Glomerular endothelial cell (primary cell): Measurements from ENCODE around the gene IGFBP4. TPM values are rescaled to one million over a fixed set of nuclear protein-coding genes. Genes with fewer than 3 reads are reported as not detected.

Source experiments
- total RNA-seq: library from RNA; depleted of rRNA; stranded (reverse); fragments of >200 nt; gene quantifications from 2 replicates; pipeline ENCODE4 v1.2.3, GENCODE V29; 2015

The IGFBP4 gene
- total RNA-seq, 1 donor from 2014 or later: 577 TPM

Other genes starting within 250 kb of the IGFBP4 start
- 15.9 and 17.3 TPM in 2 replicates for gene WIPF2, start 224.1 kb upstream of the IGFBP4 start, total RNA-seq
- gene CDC6, start 155.6 kb upstream of the IGFBP4 start, total RNA-seq: 4.5 and 12.1 TPM in 2 replicates
- gene RARA, start 134.3 kb upstream of the IGFBP4 start, total RNA-seq: 51.4 and 60.4 TPM in 2 replicates
- gene GJD3, start 78.7 kb upstream of the IGFBP4 start, total RNA-seq: 1.1 and 3.6 TPM in 2 replicates
- 23.8 and 26.8 TPM in 2 replicates for gene TOP2A, start 25.6 kb upstream of the IGFBP4 start, total RNA-seq
- not detected in 2 replicates for gene TNS4, start 58.2 kb downstream of the IGFBP4 start, total RNA-seq
- gene CCR7, start 122.0 kb downstream of the IGFBP4 start, total RNA-seq: 0.05 TPM in 1 of 2 replicates, not detected in the other
- 104 and 106 TPM in 2 replicates for gene SMARCE1, start 204.4 kb downstream of the IGFBP4 start, total RNA-seq
- gene KRT222, start 221.7 kb downstream of the IGFBP4 start, total RNA-seq: not detected in 2 replicates